ENCODE results near the gene TFCP2L1.

TFCP2L1 gene

DNA sequence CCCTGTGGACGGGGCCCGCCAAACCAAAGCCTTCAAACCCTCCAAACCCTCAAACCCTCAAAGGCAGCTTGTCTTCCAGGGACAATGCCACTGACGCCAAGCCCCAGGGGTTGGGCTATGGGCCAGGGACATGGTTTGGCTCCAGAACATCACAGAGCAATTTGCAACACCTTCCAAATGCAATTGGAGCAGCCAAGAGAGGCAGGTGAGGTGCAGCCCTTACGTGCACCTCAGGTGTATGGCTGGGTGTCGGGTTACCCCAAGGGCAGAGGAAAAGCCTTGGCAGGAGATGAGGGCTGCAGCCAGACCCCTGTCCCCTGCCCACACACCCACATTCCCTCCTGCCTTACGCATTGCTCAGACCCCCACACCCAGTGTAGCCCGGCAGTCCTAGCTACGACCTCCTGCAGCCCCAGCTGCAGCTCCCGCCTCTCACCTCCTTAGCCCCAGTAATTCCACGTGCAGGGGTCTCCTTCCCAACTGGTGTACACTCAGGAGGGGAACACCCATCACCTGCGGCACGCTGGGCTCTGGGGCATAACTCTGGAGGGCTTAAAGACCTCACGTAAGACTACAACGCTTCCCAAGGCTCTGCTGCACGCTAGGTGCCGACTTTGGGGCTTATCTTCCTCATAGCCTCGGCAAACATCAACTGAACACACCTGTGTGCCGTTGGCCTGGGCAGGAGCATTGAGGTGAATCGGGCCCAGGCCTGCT lies 88.7 kb downstream of the TFCP2L1 start:
- no peak for DNase-seq (ENCODE audit: low read depth)

DNA sequence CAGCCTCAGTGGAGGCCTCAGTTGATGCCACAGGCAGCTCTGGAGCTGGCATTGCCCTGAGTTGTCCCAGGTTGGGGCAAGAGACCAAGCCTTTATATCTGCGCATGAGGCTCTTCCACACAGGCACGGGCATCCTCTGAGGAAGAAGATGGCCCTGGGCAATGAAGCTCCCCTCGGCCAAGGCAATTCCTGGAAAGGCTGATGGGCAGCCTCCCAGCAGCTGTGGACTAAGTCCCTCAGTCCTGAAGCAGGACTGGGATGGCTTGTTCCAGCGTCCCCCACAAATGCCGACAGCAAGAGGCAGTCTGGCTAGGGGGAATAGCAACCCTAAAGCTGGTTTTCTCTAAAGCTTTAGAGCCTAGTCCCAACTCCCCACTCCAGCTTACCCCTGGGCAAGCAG lies 90.0 kb downstream of the TFCP2L1 start:
- no peak for DNase-seq (ENCODE audit: low read depth)

DNA sequence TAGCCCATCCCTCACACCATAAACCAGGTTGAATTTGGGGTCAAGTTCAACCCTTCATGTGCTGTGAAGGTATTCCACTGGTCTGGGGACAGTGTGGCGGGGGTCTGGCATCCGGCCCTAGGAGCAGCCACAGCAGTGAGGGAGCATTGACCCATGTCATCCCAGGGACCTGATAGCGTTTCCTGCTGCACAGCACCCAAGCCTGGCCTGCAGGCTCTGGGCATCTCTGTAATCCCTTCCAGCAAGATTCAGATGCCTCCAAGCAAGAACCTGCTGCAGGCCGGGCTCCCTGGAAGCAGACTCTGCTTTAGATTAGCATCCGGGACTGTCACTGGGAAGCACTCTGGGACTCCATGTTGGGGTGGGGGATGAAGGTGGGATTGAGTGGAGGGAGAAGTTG lies 90.4 kb downstream of the TFCP2L1 start:
- DNase-seq (ENCODE audit: low read depth), result no peak

DNA sequence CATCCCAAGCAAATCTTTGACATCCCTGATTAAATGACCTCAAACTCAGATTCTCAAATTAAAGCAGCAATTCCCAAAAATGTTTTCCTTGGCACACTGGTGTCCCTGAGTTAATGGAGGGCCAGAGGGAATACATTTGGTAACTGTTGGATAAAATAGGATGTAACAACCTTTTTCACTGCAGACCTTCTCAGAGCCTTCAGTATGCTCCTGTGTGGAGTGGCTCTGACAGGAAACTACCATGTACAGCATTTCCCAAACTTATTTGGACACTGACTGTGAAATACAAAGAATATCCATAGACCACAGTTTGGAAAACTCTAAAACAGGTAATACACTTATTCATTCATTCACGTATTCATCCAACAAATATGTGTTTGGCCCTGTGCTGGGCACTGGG lies 91.8 kb downstream of the TFCP2L1 start:
- no peak for DNase-seq (ENCODE audit: low read depth)

DNA sequence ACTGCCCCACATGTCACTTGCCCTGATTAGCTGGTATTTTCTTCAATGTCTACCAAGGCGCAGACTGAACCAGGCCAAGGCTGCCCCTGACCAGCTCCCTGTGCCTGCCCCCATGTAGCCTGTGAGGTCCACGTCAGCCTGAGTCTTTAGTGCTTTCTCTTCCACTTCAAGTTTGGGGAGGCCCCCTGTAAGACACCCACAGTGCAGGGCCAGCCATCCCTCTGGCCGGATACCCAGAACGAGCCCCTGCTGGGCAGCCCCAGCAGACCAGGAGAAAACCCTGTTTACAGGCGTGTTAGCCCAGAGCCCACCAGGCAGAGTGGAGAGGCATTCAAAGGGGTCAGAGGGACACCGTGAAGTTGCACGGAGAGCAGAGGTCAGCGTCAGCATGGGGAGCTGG lies 92.4 kb downstream of the TFCP2L1 start:
- DNase-seq (ENCODE audit: low read depth), result no peak

DNA sequence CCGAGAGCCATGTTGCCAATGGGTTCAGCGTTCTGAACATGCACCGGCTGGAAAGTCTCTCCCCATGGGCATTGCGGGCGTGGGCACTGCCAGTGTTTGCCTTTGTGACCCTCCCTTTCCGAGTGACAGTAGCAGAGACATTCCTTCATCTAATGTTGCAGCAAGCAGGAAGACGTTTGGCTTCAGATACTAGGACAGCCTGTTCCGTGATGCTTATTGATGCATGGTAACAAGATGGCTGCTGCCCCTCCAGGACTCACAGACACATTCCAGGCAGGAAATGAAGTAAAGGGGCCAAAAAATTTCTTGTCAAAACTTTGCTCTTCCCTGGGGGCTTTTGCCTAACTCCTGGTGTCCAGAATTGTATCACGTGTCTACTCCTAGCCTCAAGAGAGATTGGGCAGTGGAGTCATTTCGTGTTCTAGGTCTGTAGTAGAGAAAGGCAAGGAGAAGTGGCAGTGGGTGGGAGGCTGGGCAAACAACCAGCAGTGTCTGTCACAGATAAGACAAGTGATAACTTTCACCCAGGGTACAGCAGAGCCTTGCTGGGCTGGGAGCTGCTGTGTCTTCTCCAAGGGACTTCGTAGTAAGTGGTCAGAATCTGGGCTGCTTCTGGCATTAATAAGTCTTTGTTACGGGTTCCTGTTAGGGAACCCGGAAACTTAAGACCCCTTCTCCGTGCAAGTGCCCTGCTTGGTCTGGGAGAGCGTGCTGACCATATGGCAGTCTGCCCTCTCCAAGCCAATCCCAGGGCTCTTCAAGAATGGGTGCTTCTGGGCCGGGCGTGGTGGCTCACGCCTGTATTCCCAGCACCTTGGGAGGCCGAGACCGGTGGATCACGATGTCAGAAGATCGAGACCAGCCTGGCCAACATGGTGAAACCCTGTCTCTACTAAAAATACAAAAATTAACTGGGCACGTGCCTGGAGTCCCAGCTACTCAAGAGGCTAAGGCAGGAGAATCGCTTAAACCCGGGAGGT lies 93.5 kb downstream of the TFCP2L1 start:
- no peak for DNase-seq (ENCODE audit: low read depth)

DNA sequence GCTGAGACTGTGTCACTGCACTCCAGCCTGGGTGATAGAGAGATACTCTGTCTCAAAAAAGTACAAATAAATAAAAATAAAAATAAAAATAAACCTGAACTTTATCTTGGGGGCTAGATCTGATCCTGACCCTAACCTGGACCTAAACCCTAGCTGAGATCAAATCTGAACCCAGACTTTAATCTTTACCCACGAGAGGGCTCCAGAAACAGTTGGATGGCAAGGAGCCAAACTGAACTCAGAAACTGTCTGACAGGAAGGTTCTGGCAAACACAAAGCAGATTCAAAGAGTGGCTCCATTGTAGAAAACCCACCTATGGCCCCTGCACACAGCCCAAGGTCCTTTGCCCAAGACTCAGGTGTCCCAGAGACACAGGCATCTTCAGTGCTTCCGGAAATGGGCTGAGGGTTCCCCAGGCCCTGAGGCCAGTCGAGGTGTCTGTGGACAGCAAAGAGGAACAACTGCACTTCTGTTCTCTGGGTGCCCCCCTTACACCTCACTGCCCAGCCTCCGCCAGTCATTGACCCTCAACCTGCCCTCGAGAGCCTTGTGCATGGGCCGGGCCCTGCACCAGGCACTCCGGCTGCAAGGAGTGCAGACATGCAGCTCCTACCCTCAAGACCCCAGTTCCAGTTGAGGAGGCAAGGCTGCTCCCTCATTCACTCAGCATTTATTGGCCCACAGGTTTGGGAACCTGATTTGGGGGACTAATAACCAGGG lies 95.2 kb downstream of the TFCP2L1 start:
- DNase-seq (ENCODE audit: low read depth), result no peak

DNA sequence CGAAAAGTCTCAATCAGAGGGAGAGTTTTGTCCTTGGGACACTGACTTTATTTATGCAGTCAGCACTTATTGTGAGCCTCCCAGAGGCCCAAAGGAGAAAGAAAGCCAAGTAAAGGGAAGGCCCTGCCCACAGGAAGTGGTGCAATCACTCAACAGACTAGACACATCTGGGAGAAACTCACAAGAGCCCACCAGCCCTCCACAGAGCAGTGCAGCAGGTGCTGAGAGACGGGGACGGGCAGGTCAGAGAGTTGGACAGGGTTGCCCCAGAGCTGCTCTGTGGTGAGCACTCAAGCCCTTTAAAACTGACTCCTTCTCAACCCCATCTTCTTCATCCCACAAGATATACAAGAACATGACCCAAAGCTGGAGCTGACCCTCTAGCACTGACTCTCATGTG lies 96.0 kb downstream of the TFCP2L1 start:
- no peak for DNase-seq (ENCODE audit: low read depth)

DNA sequence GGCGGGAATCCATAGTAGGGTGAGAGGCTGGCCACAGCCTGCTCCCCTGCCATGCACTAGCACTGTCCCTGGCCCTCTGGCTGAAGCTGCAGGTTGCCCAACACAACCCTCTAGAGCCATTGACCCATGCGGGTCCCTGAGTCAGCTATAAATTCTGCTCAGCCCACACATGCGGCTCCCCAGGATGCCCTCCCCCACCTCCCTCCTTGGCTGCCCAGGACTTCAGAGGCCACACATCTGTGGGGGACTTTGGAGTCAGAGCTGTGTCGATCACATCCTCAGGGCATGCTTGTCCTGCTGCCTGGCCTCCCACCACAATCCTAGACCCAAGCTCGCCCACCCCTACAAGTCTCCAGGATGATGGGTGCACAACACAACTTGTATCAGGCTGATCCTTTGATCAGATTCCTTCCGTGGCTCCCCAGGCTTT lies 97.0 kb downstream of the TFCP2L1 start:
- DNase-seq (ENCODE audit: low read depth), result no peak

DNA sequence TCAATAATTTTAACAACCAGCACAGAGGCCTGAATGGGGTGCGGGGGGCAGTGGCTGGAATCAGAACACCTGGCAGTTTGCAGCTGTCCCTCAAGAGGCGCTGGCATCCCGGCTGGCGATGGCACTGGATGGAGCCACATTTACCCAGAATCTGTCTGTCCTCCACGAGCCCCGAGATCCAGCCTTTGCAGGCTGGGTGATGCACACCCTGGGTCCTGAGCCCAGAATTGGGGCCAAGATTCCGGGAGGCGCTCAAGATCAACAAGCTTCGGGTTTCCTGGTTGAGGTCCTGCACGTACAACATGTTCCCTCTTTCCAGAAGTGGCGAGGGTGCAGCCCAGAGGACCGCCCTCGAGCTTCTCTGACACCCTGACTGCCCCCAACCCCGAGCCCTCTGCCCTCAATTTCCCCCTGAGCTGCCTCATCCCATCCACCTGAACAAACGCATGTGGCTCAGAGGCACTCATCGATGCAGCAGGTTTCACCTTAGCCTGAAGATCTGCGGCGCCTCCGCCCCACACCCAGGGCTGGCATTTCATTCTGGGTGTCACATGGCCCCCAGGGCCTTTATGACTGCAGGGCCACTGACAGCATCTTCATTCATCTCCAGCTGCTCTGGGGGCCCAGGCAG lies 97.5 kb downstream of the TFCP2L1 start:
- DNase-seq (ENCODE audit: low read depth), result no peak

DNA sequence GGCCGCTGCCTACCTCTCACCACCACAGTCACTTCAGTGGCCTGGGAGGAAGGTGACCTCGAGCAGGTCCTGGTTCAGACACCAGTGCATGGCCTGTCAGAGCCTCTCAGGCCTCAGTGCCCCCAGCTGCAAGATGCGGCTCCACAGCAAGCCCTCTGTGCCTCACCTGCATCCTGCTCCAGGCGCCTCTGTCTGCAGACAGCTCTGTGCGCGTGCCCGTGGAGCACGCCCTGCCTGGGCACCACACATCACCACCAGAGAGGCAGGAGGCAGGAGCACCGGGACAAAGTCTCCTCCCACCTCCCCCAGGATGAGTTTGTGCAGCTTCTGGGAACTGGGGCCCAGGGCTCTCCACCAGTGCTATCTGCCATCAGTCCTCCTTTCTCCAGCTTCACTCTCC lies 98.7 kb downstream of the TFCP2L1 start:
- no peak for DNase-seq (ENCODE audit: low read depth)

DNA sequence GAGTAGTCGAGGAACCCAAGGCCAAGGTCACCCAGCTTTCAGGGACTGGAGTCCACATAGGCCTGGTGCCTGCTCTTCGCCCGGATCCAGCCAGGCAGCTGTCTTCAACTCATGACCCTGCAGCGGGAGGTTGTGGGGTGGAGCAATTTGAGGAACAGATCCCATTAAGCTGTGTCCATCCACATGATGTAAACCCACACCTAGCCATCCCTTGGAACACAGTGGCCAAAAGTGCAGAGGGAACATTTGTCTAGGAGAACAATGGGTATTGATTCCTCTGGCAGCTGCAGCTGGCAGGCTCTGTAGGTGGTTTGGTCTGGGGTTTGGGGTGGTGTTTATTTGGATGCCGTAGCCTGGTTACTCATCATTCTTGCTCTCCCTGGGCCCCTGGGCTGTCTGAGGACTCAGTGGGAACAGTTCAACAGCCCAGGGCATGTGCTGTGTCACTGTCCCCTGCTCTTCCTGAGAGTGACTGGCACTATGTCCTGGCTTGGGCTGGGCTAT lies 99.4 kb downstream of the TFCP2L1 start:
- no peak for DNase-seq (ENCODE audit: low read depth)

DNA sequence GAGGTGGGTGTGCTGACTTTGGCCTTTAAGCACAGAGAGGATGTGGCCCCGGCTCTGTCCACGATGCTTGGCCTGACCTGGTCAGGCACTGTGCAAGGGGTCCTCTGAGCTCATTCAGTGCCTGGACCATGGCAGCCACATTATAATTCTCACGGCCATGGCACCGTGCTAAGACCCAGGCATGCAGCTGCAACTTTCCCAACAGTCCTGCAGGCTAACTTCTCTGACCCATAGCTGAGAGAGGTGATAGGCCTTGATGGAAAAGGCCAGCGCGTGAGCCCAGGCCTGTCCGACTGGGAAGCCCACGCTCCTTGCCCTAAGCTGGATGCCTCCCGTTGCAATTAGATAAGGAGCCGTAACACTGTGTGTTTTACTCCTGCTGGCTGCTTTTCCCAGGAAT lies 99.9 kb downstream of the TFCP2L1 start:
- DNase-seq (ENCODE audit: low read depth), result no peak

DNA sequence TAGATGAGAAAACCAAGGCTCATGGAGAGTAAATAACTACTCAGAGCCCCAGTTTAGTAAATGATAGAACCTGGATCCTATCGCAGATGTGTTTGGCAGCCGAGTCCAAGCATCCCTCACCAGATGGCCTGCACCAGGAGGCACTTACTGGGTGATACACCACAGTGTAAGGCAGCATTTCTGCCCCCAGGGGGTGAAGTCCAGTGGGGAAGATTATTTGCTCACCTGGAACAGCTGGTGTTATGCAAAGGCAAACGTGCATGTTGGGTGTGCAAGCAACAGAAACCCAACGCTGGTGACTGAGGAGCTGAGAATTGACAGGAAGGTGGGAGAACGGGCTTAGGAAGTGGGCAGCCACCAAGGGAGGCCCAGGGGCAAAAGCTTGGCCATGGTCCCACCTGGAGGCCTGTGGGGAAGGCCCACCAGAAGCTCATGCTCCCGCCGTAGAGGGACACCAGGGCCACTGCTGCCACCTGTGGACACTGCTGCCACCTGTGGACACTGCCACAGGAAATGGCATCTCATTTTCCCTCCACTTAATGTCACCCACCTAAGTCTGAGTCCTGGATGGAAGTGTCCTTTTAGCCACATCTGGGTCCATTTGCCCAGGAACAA lies 100.6 kb downstream of the TFCP2L1 start:
- DNase-seq (ENCODE audit: low read depth), result no peak

DNA sequence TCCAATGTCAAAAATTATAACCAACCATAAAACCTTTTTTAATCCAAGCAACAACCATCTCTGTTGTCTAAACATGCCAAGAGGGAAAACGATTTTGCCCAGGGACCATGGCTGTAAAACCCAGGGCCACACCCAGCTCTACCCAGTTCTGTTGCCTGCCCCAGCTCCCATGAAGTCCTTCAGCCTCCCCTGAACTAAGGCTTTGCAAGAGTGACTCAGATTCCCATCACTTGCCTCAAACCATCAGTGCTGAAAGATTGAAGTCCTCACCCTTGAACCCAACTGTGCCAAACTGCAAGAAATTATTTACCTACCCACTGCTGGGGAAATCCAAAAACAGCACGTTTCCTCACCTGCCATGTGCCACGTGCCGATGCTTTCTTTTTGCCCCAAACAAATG lies 102.5 kb downstream of the TFCP2L1 start:
- DNase-seq (ENCODE audit: low read depth), result no peak

DNA sequence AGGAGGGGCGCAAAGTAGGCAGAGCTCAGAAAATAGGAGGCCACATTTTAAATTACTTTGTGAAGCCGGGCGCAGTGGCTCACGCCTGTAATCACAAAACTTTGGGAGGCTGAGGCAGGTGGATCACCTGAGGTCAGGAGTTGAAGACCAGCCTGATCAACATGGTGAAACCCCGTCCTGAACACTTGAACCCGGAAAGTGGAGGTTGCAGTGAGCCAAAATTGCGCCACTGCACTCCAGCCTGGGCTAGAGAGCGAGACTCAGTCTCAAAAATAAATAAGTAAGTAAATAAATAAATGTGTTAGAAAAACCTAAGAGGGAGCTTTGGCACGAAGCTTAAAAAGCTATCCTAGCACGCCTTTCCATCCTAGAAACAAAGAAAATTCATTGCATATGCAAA lies 105.5 kb downstream of the TFCP2L1 start:
- DNase-seq (ENCODE audit: low read depth), result no peak

DNA sequence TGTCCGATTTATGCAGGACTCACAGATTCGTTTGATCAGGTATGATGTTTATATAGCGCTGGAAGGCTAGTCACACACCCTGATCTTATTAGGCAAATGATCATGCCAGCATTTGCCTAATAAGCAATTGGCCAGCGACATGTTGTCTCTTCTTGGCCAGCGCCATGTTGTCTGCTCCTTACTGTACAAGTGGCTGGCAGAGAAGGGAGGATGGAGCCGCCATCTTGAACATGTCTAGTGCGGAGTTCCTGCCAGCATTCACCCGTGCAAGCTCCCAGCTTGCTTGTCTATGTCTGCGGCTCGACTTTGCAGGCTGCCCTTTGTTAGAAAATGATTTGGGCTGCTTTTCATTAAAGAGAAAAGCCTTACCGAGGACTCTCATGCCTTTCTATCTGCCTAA lies 106.3 kb downstream of the TFCP2L1 start:
- DNase-seq (ENCODE audit: low read depth), result no peak

DNA sequence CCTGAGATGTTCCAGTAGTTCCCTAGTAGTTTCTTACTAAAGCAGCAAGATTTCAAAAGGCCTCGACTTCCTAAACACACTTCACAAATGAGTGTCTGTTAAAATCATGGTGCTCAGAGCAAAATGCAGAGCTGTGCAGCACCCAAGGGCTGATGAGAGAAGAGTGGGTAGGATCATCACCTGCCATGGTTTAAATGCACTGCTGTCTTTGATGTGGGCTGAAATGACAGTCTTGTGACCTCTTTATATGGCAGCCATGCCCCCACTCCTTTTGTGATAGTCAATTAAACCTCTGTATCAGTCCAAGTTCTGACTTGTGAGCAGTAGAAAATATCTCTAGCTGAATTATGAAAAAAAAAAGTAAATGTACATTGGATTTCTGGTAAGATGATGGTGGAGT lies 107.1 kb downstream of the TFCP2L1 start:
- DNase-seq (ENCODE audit: low read depth), result no peak

DNA sequence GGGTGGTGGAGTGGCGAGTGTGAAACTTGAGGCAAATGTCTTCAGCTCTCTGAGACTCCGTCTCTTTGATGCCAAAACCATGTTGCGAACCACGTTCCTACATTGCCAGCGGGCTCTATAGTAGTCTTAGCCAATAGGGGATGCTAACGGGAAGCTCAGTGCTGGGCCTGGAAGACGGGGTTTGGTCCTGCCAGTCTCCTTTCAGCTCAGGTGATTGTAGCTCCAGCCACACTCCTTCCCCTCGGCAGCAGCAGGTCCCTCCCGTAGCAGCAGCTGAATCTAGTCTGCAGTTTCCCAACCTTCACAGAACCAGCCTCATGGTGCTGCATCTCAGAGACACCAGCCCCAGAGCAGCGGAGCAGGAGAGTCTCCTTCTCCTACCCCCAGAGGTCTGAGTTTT lies 109.7 kb downstream of the TFCP2L1 start:
- DNase-seq (ENCODE audit: low read depth), result no peak

DNA sequence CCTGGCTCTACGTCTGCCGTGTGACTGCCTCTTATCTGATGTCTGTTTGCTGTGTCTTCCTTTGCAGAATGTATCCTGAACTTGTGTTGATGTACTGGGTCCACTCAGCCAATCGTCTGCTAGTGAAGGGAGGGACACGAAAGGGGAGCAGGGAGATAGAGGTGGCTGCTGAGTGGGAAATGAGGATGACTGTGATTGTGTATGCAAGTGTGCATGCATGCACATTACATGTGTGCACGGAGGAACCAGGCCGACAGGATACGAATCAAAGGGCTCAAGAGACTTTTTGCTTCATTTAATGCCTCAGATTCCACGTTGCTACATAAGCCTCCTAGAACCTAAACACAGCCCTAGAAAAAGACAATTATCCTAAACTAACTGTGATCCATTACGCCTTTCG lies 111.2 kb downstream of the TFCP2L1 start:
- no peak for DNase-seq (ENCODE audit: low read depth)

DNA sequence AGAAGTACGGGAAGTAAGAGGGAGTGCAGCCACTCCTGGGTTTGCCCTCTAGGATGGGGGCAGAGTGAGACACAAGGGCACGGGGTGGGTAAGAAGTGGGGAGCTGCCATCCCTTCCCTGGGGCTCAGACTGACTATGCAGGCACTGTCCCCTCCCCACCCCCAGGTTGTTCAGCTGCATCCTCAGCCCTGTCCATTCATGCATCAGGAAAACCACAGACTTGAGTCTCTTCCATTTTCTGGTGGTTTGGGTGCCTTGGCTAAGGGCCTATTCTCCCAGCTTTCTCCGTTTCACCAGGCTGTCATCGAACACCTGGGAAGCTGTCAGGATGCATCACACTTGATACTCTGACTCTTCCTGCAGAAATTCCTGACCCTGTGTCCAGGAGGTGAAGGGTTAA lies 111.9 kb downstream of the TFCP2L1 start:
- no peak for DNase-seq (ENCODE audit: low read depth)

DNA sequence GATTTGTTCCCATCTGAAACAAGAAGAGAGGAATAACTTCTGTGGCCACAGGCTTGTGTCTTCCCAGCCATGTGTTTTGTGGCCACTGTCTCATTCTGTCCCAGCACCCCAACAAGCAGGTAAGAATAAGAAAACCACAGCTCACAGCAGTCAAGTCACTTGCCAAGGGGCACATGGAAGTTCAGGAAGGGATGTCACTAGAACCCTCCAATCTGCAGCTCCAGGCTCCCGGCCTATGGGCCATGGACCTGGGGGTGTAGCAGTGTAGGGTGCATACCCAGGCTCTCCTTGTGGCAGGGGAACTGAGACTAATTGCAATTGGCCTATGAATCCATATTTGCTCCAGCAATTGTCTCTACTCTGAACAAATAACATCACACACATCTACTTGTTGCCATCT lies 112.5 kb downstream of the TFCP2L1 start:
- DNase-seq (ENCODE audit: low read depth), result no peak

All from CMK (cell line).